ENCODE measurements around the gene SH3YL1.

GRCh38 chr2:210660-211059 is 53.2 kb downstream of the SH3YL1 start:
- TF ChIP-seq, protein P1, sequence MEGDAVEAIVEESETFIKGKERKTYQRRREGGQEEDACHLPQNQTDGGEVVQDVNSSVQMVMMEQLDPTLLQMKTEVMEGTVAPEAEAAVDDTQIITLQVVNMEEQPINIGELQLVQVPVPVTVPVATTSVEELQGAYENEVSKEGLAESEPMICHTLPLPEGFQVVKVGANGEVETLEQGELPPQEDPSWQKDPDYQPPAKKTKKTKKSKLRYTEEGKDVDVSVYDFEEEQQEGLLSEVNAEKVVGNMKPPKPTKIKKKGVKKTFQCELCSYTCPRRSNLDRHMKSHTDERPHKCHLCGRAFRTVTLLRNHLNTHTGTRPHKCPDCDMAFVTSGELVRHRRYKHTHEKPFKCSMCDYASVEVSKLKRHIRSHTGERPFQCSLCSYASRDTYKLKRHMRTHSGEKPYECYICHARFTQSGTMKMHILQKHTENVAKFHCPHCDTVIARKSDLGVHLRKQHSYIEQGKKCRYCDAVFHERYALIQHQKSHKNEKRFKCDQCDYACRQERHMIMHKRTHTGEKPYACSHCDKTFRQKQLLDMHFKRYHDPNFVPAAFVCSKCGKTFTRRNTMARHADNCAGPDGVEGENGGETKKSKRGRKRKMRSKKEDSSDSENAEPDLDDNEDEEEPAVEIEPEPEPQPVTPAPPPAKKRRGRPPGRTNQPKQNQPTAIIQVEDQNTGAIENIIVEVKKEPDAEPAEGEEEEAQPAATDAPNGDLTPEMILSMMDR (IDR thresholded peaks at IDR 0.05 in 8 of 11, conservative IDR thresholded peaks at IDR 0.05 in 3 of 11), result no peak
- TF ChIP-seq POLR2A (IDR thresholded peaks at IDR 0.05), result no peak
- no peak for TF ChIP-seq POLR2AphosphoS5 (IDR thresholded peaks at IDR 0.05)
